Astrocyte of the spinal cord (primary cell): Measurements from ENCODE around the gene FRMD5.
A peak's percentile ranks its signal among the peaks of the same experiment; 100 is the strongest.
"Not testable (repeated sequence)": the region's sequence is repeated elsewhere in the genome, so short reads cannot be mapped to it uniquely, and the experiment has no call there.

ENCODE experiments used
- DNase-seq: peaks from one replicate; pipeline ENCODE4 v3.0.0; 2011; ENCODE audit warnings: low read depth, low spot score
- H3K4me3 ChIP-seq: 2 replicates; pipeline ENCODE4 v1.5.1; 2011; ENCODE audit warnings: low read depth, mild to moderate bottlenecking, low read length, moderate library complexity
- in situ Hi-C: cut with HindIII; loops from 2 replicates; pipeline ENCODE4 v1.10.0; 2017; ENCODE audit warnings: low sequenced_read_pairs
- TF ChIP-seq, protein P1 (sequence below): IDR thresholded peaks from 2 replicates; pipeline ENCODE4 v1.5.1; 2012; ENCODE audit warnings: low read depth, mild to moderate bottlenecking, low read length, inconsistent platforms

The FRMD5 gene

DNA sequence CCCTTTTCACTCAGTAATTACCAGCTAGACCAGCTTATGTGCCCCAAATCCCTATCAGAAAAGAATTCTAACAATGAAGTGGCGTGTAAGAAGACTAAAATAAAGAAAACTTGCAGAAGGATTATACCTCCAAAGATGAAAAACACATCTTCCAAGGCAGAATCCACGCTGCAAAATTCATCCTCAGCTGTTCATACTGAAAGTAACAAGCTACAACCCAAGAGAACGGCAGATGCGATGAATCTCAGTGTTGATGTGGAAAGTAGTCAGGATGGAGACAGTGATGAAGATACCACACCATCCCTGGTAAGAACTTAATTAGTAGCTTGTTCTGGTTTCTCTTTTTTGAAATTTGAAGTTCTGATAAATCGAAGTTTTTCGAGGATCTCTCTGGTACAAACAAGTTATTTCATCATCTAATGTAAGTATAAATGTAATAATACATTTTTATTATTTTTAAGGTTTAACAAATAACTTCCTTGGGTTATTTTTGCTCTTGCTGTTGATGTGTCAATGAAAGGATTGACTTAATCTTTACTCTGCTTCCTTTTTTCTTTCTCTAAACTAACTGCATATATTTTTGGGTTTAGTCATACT is 366.9 kb downstream of the FRMD5 start:
- no peak overlapping the region for H3K4me3 ChIP-seq
- no peak for DNase-seq
- TF ChIP-seq, protein P1, sequence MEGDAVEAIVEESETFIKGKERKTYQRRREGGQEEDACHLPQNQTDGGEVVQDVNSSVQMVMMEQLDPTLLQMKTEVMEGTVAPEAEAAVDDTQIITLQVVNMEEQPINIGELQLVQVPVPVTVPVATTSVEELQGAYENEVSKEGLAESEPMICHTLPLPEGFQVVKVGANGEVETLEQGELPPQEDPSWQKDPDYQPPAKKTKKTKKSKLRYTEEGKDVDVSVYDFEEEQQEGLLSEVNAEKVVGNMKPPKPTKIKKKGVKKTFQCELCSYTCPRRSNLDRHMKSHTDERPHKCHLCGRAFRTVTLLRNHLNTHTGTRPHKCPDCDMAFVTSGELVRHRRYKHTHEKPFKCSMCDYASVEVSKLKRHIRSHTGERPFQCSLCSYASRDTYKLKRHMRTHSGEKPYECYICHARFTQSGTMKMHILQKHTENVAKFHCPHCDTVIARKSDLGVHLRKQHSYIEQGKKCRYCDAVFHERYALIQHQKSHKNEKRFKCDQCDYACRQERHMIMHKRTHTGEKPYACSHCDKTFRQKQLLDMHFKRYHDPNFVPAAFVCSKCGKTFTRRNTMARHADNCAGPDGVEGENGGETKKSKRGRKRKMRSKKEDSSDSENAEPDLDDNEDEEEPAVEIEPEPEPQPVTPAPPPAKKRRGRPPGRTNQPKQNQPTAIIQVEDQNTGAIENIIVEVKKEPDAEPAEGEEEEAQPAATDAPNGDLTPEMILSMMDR, result no peak
- in situ Hi-C loops, result no loop called here

DNA sequence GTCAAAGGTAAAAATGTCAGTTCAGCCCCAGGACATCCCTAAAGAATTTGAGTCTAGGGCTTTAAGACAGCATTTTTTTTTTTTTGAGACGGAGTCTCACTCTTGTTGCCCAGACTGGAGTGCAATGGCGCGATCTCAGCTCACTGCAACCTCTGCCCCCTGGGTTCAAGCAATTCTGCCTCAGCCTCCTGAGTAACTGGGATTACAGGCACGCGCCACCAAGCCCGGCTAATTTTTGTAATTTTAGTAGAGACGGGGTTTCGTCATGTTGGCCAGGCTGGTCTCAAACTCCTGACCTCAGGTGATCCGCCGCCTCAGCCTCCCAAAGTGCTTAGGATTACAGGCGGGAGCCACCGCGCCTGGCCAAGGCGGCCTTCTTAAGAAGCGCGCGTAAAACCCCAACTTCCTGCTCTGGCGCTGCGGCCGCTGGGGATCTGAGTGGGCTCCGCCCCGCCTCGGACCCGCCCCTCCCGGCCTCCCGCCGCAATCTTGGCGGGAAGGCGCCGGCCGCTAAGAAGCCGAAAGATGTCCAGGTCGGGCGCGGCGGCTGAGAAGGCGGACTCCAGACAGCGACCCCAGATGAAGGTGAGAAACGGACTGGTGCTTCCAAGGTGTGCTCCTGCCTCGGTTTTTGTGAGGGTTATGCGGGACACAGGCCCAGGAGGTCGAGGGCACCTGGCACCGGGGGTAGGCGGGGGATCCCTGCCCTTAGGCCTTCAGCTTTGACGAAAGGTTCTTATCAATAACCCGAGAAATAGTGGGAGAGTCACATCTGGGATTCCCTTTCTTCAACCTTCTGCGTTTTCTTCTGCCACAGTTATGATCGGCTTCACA is 368.3 kb downstream of the FRMD5 start, which contains the start of gene WDR76:
Gene WDR76, plus strand, starts transcription at position 495 of the 834 bp plus-strand sequence. Its CDS starts 31 bp downstream, at position 526.
- H3K4me3 ChIP-seq, result peak within 1 kb of the TSS; percentile 58
- peak; percentile 87 for DNase-seq
- in situ Hi-C loops, result no loop called here
- TF ChIP-seq, protein P1, result no peak

- in situ Hi-C loops, result no loop called here
- TF ChIP-seq, protein P1, result no peak
Observed at GRCh38 chr15:43826029-43826507, 369.0 kb downstream of the FRMD5 start.

GRCh38 chr15:43825305-43825704 is 369.8 kb downstream of the FRMD5 start:
- in situ Hi-C loops, H3K4me3 ChIP-seq, DNase-seq: not testable (repeated sequence)

More at GRCh38 chr15:43826029-43826507, 369.0 kb downstream of the FRMD5 start:
- H3K4me3 ChIP-seq, result peak overlapping the region; percentile 58
- no peak for DNase-seq

GRCh38 chr15:43824302-43825246 is 370.5 kb downstream of the FRMD5 start, which contains the start of gene MFAP1:
TSS of gene MFAP1 (minus strand) at chr15:43824690. CDS start at chr15:43824569, 121 bp downstream.
- in situ Hi-C loops, result no loop called here
- TF ChIP-seq, protein P1, result no peak
- H3K4me3 ChIP-seq, result peak within 1 kb of the TSS; percentile 77
- DNase-seq, result peak; percentile 97

- no peak overlapping the region for H3K4me3 ChIP-seq
- DNase-seq, result no peak
- TF ChIP-seq, protein P1, result no peak
- in situ Hi-C loops, result no loop called here
Observed at GRCh38 chr15:43821505-43821904, 373.6 kb downstream of the FRMD5 start.
